Measurements from ENCODE around the gene KRT35.

GRCh38 chr17:41511116-41511515, 30.2 kb upstream of the KRT35 start:
- TF ChIP-seq, protein P1, sequence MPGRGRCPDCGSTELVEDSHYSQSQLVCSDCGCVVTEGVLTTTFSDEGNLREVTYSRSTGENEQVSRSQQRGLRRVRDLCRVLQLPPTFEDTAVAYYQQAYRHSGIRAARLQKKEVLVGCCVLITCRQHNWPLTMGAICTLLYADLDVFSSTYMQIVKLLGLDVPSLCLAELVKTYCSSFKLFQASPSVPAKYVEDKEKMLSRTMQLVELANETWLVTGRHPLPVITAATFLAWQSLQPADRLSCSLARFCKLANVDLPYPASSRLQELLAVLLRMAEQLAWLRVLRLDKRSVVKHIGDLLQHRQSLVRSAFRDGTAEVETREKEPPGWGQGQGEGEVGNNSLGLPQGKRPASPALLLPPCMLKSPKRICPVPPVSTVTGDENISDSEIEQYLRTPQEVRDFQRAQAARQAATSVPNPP (CRISPR knock-in tag; IDR thresholded peaks at IDR 0.05) = no peak
- TF ChIP-seq ZBTB7A (CRISPR knock-in tag; IDR thresholded peaks at IDR 0.05) (no peak), ELF3 (CRISPR knock-in tag; IDR thresholded peaks at IDR 0.05) (no peak), JUND (CRISPR knock-in tag; IDR thresholded peaks at IDR 0.05) (no peak), ZZZ3 (CRISPR knock-in tag; IDR thresholded peaks at IDR 0.05; ENCODE audit: borderline replicate concordance) (no peak), ZNF10 (CRISPR knock-in tag; IDR thresholded peaks at IDR 0.05; ENCODE audit: borderline replicate concordance, low read depth) (no peak), ZMYM4 (CRISPR knock-in tag; IDR thresholded peaks at IDR 0.05) (no peak), PLRG1 (conservative IDR thresholded peaks at IDR 0.05) (no peak), SNAPC4 (CRISPR knock-in tag; IDR thresholded peaks at IDR 0.05) (no peak), ZNF709 (CRISPR knock-in tag; IDR thresholded peaks at IDR 0.05) (no peak)
